BE2C (cell line): ENCODE data around the gene OR6A2.

Experiments used
- DNase-seq: peaks from one replicate; pipeline ENCODE4 v3.0.0-alpha.2; 2020
- H3K27me3 ChIP-seq: fragments of 250-450 bp; sonication (Bioruptor Pico); 2 replicates; pipeline ENCODE4 v1.5.1; 2020; ENCODE audit warnings: mild to moderate bottlenecking
- H3K36me3 ChIP-seq: fragments of 250-450 bp; sonication (Bioruptor Pico); 2 replicates; pipeline ENCODE4 v1.5.1; 2020; ENCODE audit warnings: mild to moderate bottlenecking
- H3K4me1 ChIP-seq: fragments of 250-450 bp; sonication (Bioruptor Pico); 2 replicates; pipeline ENCODE4 v1.5.1; 2020
- H3K4me3 ChIP-seq: 2 replicates; pipeline ENCODE4 v1.5.1; 2011; ENCODE audit warnings: low read depth, low read length
- H3K9me3 ChIP-seq: fragments of 250-450 bp; sonication (Bioruptor Pico); 2 replicates; pipeline ENCODE4 v1.5.1; 2020
- CTCF ChIP-seq: IDR thresholded peaks from 2 replicates; pipeline ENCODE4 v1.5.1; 2012; ENCODE audit warnings: mild to moderate bottlenecking, low read depth, low read length

Gene OR6A2

DNA sequence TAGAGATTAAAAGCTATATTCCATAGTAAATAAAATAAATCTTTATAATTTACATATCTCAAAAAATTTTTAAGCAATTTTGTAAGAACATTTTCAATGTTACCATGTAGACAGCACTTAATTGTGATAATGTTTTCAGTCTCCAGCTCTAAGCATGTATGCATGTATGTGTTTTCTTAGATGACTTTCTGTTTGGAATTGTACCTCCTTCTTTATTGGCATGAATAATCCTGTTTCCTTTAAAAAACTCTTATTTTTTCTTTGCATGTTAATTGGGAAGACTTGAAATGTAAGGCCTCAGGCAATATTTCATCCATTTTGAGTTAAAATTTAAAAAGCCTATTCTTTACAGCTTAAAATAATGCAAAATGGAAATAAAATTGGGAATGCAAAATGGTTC lies 18.7 kb downstream of the OR6A2 start:
- Histone ChIP-seq H3K9me3 (no peaks in the 10 kb centered on the region), H3K36me3 (no peaks in the 10 kb centered on the region), H3K4me3 (no peak overlapping the region), H3K4me1 (no peaks in the 10 kb centered on the region), H3K27me3 (no peaks in the 10 kb centered on the region)
- no peak for TF ChIP-seq CTCF
- DNase-seq, result no peak

DNA sequence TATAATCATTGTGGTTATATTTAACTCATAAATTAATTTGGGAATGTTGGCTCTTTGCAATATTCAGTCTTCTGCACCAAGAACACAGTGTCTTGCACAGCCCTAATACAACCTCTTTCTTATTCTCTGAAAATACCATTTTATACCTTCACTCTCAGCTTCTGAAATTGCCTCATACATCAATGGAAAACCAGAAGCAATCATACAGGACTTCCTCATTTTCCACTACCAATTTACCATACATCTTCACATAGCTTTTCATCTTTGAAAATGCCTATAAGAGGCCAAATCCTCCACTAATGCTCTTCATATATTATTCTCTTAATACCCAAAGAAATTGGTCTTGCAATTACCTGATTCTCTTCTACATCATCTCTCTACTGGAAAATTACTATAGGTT lies 21.0 kb downstream of the OR6A2 start:
- H3K9me3 ChIP-seq, result no peaks in the 10 kb centered on the region

GRCh38 chr11:6771926-6772893 lies 27.3 kb downstream of the OR6A2 start, which contains the start of gene OR2AG2:
Gene OR2AG2, minus strand, starts transcription at chr11:6771976. Its CDS starts 3,019 bp downstream, at chr11:6768957.
- DNase-seq, result no peak
- H3K27me3 ChIP-seq, result no peaks in the 10 kb centered on the region; the same call in 1 of the 2 replicates
- H3K9me3 ChIP-seq, result no peaks in the 10 kb centered on the region
- H3K4me3 ChIP-seq, result no peak within 1 kb of the TSS
- TF ChIP-seq CTCF, result no peak
- no peaks in the 10 kb centered on the region for H3K4me1 ChIP-seq
- no peaks in the 10 kb centered on the region for H3K36me3 ChIP-seq

More for the DNA sequence above, 21.0 kb downstream of the OR6A2 start:
- no peaks in the 10 kb centered on the region for H3K4me1 ChIP-seq
- no peaks in the 10 kb centered on the region for H3K36me3 ChIP-seq
- DNase-seq, result no peak
- H3K4me3 ChIP-seq, result no peak overlapping the region
- no peak for TF ChIP-seq CTCF
- no peaks in the 10 kb centered on the region for H3K27me3 ChIP-seq

DNA sequence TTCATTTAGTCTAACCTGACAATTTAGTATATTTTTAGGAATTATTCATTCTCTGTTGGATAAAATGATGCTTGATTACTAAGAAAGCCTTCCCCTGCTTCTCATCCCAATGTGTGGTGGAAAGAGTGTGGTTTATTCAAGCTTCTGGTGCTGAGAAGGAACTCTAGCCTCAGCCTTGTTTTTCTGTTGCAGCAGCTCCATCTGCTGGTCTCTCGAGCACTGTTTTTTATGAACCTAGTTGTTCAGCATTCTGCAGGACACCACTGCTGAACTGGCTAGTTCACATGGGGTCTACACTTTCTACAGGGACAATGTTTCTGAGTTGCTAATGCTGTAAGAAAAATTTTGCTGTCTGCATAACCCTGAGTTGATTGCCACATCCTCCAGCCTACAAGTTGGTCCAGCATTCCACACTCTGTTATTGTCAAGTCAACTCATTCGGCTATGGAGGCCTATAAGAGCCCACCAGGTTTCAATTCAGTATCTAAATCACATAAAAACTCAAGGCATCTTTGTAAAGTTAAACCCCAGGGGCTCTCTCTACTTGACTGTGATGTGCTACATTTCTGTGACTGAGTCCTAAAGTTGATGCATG lies 42.0 kb downstream of the OR6A2 start:
- Histone ChIP-seq H3K9me3 (no peaks in the 10 kb centered on the region), H3K4me3 (no peak overlapping the region), H3K27me3 (no peaks in the 10 kb centered on the region; the same call in 1 of the 2 replicates), H3K4me1 (no peaks in the 10 kb centered on the region), H3K36me3 (no peaks in the 10 kb centered on the region)
- TF ChIP-seq CTCF, result peak; percentile 59
- DNase-seq, result peak; percentile 22

GRCh38 chr11:6755953-6756347 lies 43.5 kb downstream of the OR6A2 start:
- H3K27me3 ChIP-seq, result no peaks in the 10 kb centered on the region; the same call in 1 of the 2 replicates
- no peaks in the 10 kb centered on the region for H3K4me1 ChIP-seq
- H3K4me3 ChIP-seq, result no peak overlapping the region
- H3K36me3 ChIP-seq, result no peaks in the 10 kb centered on the region
- H3K9me3 ChIP-seq, result no peaks in the 10 kb centered on the region
- no peak for TF ChIP-seq CTCF
- no peak for DNase-seq
